Skin of body (tissue), 2 donors: ENCODE data around the gene GCH1. TPM values are rescaled to one million over a fixed set of nuclear protein-coding genes. Genes with fewer than 3 reads are reported as not detected.
"Not testable (repeated sequence)": the region's sequence is repeated elsewhere in the genome, so short reads cannot be mapped to it uniquely, and the experiment has no call there.

ENCODE experiments used
- DNase-seq: peaks from one replicate; lab custom pipeline; 2025; lab: John Stamatoyannopoulos, UW
- total RNA-seq: library from RNA; depleted of rRNA; stranded (reverse); fragments of >200 nt; gene quantifications from one replicate; pipeline ENCODE4 v1.2.3, GENCODE V29; 2014

The GCH1 gene, protein sequence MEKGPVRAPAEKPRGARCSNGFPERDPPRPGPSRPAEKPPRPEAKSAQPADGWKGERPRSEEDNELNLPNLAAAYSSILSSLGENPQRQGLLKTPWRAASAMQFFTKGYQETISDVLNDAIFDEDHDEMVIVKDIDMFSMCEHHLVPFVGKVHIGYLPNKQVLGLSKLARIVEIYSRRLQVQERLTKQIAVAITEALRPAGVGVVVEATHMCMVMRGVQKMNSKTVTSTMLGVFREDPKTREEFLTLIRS
- 3.5 TPM for total RNA-seq

DNA sequence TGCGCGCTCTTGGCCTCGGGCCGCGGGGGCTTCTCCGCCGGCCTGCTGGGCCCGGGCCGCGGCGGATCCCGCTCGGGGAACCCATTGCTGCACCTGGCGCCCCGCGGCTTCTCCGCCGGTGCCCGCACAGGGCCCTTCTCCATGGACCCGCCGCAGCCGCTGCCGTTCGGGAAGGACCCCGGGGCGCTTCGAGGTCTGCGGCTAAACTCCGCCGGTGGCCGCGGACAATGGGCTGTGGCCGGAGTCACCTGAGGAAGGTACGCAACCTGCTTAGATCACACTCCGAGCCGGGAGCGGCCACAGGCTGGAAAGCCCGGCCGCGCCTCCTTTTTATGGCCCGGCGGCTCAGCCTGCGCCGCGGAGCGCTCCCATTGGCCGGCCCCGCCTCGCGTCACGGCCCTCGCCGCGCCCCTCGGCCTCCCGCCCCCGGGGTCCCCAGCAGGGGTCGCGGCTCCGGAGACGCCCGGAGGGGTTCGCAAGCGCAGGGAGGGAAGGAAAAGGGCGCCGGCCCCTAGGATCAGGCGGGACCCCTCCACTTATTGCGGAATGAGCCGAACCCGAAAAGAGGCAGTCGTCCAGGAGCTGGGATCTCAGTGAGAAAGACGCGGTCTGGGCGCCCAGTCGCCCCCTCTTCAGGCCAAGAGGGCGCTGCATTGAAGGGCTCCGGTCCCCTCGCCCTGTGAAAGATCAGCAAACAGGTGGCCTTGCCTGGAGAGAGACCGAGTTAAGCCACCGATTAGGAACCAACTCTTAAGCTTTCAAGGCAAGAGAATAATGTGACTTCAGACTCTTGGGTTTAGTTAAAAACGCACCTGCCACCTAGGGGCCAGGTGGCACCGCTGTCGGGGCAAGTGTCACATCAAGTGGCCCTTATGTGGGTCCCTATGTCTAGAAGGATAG, at the start of gene GCH1:
TSS of gene GCH1 (minus strand) at position 306 of the 900 bp plus-strand sequence. CDS start at position 143, 163 bp downstream.
- DNase-seq: peak; percentile 11

DNA sequence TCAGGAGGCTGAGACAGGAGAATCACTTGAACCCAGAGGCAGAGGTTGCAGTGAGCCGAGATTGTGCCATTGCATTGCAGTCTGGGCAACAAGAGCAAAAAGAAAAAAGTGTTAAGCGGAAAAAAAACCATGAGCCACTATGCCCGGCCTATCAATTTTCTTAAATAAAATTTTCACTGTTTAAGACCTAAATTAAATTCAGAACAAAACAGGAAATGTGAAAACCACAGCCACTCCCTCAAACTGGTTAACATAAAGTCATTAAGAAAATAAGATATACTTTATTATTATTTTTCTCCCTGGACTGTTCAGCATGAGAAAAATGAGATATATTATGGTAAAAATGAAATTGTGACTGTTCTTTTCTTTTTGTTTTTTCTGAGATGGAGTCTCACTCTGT, 44.6 kb upstream of the GCH1 start:
- no peak for DNase-seq

DNA sequence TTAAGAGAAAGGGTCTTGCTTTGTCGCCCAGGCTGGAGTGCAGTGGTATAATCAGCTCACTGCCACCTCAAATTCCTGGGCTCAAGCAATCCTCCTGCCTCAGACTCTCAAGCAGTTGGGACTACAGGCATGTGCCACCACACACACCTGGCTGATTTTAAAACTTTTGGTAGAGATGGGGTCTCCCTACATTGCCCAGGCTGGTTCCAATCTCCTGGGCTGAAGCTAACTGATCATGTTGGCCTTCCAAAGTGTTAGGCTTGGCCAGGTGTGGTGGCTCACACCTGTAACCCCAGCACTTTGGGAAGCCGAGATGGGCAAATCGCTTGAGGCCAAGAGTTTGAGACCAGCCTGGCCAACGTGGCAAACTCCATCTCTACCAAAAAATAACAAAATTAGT, 43.9 kb upstream of the GCH1 start:
- no peak for DNase-seq

DNA sequence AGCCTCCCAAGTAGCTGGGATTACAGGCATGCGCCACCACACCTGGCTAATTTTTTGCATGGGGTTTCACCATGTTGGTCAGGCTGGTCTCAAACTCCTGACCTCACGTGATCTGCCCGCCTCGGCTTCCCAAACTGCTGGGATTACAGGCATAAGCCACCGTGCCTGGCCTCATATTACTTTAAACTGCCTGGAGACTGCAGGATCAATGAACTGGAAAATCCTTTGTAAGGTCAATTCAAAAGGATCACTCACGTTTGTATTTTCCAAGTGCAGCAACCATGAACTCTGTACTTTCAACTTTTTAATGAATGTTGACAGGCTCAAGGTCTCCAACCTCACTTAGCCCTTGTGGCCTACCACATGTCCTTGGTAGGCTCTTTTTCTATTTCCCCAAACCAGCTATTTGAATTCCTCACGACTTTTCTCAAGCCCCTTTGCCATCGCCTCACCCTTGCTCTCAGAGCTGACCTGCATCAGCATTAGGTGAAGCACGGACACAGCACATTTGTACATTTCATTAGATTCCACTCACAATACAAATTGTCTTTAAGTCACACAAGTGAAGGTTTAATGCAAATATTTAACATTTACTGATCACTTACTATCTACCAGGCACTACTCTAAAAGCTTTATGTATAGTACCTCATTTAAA, 42.2 kb upstream of the GCH1 start:
- no peak for DNase-seq

DNA sequence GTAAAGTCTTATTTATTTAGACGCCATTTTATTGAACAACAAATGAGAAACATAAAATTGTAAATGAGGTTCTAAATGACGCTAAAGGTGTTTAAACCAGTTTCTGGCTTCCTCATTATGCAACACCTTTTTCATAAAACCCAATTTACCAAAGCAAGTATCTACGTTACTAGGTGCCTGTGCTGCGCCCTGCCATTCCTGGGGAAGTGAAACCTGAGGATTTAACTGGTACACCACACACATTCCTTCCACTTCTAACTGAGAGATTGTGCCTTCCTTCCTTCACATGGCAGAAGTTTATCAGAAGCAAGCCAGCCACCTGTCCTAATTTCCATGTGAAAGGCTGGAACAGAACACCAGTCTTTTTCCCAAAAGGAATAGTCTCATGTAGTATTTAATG, 40.3 kb upstream of the GCH1 start:
- no peak for DNase-seq

DNA sequence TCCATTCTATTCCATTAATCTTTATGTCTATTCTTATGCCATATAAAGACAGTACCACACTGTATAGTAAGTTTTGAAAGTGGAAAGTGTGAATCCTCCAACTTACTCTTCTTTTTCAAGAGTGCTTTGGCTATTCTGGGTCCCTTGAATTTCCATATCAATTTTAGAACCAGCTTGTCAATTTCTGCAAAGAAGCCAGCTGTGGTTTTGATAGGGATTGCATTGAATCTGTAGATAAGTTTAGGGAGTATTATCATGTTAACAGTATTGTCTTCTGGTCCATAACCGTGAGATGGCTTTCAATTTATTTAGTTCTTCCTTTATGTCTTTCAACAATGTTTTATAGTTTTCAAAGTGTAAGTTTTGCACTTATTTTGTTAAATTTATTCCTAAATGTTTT, 34.2 kb upstream of the GCH1 start:
- DNase-seq: no peak

DNA sequence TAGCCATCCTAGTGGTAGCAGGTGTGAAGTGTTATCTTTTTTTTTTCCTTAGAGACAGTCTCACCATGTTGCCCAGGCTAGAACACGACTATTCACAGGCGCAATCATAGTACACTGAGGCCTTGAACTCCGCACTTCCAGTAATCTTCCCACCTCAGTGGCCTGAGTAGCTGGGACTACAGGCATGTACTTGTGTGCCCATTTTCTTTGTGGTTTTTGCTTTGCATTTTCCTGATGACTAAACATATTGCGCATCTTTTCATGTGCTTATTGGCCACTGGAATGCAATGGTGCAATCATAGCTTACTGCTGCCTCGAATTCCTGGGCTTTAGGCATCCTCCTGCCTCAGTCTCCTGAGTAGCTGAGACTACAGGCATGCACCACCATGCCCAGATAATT, 33.3 kb upstream of the GCH1 start:
- no peak for DNase-seq

DNA sequence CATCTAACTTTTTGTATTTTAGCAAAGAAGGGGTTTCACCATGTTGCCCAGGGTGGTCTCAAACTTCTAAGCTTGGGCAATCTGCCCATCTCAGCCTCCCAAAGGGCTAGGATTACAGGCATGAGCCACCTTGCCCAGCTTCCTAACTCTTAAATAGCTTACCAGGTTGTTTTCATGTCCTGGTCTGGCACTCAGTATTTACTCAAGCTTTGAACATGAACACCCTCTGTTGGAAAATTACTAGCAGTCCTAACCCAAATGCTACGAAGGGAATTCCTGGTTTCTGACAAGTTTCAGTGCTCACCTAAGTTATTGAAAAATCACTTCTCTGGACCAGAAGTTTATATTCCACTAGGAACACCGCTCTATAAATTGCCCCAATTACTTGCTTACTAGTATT, 32.5 kb upstream of the GCH1 start:
- no peak for DNase-seq

DNA sequence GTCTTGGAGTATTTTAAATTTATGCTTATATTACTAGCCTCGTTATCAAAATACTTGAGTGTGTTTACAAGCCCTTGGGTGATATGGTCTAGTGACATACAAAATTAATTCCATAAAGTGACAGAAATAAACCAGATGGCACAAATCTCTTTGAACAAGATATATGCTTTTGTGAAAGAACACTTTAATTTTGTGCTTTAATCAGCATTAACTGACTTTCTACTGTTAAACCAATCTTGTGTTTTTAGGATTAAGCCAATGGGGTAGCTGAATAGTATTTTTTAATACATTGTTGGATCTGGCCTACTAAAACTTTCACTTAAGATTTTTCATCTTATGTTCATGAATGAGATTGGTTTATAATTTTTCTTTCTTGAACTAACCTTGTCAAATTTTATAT, 30.4 kb upstream of the GCH1 start:
- no peak for DNase-seq

DNA sequence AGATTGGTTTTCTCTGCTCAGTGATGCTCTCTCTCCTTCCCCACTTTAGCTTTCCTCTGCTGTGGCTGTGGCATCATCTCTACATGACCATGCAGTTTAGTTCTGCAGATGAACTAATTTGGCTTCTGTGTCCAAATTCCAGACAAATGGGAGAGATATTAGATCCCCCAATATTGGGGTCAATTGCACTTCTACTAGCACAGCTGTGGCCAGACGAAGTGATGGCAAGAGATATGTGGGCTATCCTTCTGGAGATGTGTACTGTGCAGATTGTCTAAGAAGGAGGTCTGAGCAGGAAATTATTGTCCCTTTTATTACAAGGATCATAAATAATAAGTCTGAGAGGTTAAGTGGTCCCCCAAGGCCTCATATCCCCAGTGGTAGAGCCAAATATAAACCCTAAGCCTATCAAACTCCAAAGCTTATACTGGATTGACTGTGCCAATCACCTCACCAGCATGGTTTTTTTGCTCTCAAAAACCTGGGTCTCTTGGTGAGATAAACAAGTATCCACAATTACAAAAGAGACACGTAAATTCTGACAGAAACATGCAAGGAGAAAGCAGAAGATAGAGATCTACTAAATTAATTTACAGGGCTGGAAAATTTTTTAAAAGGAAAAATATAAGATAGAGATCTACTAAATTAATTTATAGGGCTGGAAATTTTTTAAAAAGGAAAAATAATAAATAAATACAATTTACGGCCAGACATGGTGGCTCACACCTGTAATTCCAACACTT, 29.1 kb upstream of the GCH1 start:
- no peak for DNase-seq

DNA sequence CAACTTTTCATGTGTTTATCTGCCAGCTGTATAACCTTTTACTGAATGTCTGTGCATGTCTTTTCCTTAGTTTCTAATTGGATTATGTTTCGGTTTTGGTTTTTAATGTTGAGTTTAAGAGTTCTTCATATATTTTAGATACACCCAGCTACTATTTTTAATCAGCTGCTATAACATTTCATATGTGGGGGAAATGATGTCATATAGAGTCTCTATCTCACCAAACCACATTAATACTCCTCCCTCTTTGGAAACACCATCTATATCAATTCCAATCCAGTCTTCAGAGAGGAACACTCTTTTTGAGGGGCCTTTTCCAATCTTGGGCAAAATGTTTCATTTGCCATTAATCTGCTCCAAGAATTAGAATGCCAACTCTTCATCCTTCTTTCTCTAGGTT, 28.5 kb upstream of the GCH1 start:
- DNase-seq: no peak

DNA sequence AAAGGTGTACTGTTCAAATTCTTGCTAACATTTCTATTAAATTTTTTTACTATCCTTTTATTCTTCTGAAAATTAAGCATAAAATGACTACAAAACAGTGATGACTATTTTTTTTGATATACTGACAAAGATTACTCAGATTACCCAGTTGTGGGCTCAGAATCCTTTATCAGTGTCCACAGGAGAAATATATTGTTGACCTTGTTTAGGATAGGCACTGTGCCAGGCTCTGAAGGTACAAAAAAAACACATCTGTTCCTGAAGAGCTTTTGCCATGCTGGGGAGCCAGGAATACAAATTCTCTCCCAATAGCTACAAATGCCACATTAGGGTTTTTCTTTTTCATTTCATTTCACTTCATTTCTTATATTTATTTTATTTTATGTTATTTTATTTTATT, 26.9 kb upstream of the GCH1 start:
- no peak for DNase-seq

DNA sequence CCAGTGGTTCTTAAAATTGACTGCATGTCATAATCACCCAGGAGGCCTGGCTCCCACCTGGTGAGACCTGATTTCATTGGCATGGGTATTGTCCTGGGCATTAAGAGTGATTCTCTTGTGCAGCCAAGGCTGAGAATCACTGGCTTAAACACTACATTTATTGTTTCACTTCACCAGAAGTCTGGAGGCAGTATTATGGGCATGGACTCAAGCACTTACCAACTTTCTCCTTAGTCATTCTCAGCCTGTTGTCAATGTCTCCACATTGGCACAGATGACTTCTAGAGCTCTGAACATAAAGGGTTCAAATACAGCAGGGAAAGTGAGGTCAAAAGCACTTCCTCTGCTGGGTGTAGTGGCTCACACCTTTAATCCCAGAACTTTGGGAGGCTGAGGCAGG, 25.6 kb upstream of the GCH1 start:
- DNase-seq: no peak

DNA sequence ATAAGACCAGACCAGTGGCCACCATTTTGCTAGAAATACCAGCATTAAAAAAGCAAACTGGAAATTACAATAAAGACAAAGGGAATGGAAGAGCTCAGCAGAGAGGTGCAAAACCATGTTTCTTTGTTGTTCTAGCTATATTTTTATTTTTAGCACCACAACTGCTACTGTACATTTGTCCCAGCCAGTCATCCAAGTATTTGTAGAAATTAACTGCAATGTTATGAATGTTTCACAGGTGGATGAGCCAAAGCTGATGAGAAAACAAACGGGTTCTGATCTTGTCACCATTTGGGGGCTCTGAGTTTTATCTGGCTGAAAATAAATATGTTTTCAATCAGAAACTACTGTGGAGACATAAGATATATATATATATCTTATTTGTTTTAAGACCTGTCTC, 24.9 kb upstream of the GCH1 start:
- DNase-seq: no peak

DNA sequence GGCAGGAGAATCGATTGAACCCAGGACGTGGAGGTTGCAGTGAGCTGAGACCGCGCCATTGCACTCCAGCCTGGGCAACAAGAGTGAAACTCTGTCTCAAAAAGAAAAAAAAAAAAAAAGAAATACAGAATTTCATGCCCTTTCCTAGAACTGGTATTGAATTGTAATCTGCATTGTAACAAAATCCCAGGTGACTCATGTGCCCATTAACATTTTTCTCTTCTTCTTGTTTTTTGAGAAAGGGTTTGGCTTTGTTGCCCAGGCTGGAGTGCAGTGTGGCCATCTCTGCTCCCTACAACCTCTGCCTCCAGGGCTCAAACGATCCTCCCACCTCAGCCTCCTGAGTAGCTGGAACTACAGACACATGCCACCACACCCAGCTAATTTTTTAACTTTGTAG, 23.9 kb upstream of the GCH1 start:
- DNase-seq: not testable (repeated sequence)

DNA sequence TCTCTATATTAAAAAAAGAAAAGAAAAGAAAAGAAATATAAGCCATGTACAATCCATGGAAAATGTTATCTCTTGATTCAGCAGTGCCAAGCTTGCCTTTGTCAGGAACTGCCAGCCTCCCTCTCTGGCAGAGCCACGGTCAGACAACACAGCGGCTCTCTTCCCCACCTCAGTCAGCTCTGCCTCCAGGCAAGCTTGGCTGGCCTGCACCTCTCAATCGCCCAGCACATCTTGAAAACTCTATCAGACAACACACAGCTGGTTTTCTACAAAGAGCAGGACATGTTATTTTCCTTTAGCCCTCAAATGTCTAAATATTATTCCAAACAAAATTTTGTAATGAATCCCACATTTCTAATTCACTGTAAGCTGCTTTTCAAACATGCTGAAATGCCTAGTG, 20.0 kb upstream of the GCH1 start:
- no peak for DNase-seq

DNA sequence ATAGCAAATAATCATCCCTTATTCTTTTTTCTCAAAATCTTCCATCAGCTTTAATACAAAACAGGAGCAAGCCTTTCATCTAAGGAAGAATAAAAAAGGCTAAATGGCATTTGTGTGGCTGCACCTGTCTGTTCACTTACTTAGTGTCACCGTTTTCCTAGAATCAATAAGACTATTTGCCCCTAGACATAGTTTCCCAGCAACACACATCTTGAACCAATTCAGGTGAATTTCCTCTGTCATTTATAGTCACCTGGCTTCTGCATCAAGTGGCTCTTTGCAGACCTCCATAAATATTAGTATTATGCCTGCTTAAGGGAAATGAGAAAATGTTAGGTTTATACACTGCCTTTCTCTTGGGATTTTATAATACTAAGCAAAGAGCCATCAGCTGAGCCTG, 17.4 kb upstream of the GCH1 start:
- no peak for DNase-seq

DNA sequence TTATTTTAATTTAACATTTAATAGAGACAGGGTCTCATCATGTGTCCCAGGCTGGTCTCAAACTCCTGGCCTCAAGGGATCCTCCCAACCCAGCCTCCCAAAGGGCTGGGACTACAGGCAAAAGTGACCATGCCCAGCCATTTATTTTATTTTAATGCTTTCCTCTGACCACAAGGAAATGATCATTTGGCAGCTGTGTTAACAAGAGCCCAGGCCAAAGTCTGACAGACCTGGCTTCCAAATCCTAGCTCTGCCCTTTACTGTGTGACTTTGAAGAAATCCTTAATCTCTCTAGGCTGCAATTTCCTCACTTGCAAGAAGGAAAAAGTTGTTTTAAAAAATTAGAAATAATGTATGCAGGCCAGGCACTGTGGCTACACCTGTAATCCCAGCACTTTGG, 16.7 kb upstream of the GCH1 start:
- no peak for DNase-seq

DNA sequence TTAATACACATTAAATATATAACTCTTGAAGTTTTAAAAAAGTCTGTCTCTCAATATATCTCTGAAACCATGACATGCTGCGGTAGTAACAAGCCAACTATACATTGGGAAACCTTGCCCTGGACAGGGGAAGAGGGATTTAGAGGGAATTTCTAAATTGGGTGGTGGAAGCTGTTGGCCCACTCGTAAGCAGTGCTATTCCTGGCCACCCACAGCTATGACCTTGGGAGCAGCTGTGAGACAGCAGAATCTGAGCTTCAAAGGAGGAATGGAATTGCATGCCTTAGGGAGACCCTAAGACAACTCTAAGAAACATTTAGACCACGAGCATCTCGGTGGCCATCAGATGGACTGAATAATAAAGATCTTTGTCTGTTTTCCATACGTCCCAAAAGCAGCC, 15.8 kb upstream of the GCH1 start:
- no peak for DNase-seq

DNA sequence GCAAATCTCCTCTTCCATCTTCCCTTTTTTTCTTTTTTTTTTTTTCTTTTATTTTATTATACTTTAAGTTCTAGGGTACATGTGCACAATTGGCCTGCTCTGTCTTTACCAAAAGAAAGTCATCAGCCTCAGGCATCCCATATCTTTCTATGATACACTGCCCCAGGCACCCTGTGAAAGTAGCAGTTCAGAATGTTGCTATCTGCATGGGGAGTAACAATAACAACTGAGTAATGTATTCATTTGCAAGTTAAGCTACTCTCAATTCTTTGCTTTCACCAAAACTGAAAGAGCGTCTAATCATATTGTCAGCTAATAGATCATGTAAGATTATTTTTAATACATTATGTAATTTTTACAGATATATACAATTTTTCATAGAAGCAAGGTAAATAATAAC, 13.5 kb upstream of the GCH1 start:
- no peak for DNase-seq

DNA sequence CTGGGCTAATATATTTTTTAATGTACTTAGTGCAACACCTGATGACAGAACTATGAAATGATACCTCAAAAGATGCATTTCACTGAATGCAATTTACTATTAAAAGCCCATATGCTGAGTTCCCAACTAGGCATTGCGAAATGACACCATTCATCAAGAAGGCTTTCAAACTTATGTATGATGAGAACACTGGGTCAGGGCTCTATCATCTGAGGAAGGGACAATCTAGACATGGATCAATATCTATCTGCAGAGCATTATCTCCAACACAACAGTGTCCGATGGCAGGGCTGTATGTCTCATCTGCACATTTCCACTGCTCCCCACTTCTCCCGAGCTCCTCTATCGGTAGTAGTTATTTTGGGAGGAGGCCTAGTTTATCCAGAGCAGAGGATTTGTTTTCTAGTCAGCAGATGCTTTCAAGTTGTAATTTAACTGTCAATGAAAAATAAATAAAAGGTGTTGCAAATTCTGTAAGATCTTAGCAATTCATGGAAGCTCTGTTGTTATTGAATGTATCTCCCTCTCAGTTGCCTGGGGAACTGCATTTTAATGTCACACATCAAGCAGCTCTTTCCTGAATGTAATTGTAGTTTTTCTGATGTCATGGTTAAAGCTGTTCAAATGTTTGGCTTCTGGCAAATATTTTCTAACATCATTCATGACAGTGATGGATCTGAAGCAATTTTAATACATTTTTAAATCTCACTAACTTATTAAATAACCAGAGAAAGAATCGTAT, 7.4 kb upstream of the GCH1 start:
- DNase-seq: no peak
